ENCODE results near the gene CA5A.
"Not testable (repeated sequence)": the region's sequence is repeated elsewhere in the genome, so short reads cannot be mapped to it uniquely, and the experiment has no call there.

Gene CA5A

DNA sequence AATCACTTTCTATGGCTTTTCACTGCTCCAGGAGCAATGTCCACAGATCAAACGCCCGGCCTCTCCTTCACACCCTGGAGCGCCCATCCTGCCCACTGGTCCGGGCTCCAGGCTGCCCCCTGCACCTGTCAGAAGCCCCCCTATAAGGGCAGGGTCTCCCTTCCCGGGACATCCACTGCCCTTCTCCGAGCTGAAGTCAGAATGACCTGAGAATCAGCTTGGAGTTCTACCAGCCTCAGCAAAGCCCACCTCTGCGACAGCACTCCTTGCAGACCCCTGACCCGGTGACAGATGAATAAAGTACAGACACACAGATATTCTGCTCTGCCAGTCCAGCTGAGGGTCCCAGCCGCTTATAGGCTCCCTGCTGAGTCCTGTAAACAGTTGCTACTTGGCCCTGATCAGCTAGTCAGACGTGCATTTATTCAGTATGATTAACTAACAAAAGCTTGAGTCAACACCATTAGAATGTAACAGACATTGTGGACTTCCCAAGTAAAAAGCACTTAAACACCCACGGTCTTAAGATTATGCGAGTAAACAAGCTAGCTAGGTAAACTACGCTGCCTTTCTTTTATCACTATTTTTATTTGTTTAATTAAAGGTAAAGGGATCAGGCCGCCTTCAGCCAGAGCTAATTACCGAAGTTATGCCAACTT is 71.9 kb downstream of the CA5A start:
- FAIRE-seq = no peak

DNA sequence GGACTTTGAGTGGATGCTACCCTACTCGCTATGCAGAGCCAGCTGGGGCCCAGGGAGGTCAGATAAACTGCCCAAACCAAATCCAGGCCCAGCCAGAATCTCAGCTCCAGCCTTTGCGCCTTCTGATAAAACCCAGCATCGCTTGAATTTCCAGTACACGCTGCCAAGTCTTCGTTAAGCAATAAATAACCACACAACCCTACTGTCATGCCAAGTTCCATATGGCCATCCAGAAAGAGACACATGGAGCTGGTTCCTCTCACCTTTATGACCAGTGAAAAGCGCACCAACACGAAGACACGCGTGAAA is 73.0 kb downstream of the CA5A start:
- FAIRE-seq = not testable (repeated sequence)

DNA sequence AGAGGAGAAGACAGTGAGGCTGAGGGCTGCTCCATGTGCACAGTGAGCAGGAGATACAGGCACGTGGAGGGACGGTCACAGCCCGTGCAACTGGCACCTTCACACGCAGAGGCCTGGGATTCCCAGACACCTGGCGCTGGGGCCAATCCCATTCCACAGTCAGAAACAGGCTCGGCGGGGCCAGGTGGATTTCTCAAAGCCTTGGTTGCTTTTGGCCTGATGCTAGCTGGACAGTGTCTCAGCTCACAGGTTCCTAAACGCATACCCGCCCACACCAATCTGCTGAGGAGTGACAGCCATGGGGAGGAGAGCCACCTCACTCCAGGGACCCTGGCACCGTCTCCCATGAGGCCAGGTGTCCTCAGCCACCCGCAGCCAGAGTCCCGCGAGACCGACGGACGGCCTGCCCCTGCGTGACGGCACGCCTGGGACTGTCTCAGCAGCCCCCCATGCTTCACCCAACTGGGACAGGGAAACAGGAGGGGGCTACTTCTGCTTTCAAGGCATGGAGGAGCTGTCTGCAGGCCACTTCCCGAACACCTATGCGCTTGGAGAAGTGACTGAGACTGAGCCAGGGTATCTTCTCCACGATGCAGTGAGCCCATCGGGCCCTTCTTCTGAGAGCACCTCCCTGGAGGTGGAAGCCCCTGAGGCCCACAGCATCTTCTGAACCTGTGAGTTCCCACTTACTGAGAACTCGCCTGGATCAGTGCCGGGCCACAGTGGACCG is 73.6 kb downstream of the CA5A start:
- not testable (repeated sequence) for FAIRE-seq

DNA sequence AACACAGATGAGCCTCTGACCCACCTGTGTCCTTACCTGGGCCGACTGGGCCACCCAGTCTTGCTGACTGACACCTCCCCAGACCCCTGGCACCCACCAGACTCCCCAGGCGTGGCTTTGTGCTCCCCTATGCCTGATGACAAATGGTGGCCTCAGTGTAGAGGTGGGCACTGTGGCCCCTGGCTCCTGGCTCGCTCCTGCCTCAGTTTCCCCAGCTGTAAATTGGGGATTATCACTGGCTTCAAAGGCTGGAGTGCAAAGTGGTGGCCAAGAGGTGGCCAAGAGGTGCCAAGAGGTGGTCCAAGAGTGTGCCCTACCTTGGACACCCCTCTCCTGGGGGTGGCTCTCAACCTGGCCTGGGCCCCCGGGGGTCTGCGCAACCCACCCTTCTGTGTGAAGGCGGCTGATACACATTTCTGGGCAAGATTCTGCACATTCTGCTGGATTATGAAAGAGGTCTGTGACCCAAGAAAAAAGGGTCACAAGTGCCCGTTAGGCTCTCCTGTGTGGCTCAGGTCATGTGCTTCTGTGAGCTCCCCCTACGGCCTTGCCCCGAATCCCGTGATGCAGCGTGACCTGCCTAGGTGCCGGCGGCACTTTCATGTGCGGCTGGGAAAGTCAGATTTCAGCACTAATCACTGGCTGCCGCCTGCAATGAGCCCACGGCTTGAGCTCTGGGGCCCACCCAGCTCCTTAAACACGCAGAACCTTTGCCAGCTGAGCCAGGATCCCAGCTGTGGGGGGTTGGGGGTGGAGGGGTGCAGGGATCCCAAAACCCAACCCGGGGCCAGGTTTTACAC is 74.8 kb downstream of the CA5A start:
- not testable (repeated sequence) for FAIRE-seq

DNA sequence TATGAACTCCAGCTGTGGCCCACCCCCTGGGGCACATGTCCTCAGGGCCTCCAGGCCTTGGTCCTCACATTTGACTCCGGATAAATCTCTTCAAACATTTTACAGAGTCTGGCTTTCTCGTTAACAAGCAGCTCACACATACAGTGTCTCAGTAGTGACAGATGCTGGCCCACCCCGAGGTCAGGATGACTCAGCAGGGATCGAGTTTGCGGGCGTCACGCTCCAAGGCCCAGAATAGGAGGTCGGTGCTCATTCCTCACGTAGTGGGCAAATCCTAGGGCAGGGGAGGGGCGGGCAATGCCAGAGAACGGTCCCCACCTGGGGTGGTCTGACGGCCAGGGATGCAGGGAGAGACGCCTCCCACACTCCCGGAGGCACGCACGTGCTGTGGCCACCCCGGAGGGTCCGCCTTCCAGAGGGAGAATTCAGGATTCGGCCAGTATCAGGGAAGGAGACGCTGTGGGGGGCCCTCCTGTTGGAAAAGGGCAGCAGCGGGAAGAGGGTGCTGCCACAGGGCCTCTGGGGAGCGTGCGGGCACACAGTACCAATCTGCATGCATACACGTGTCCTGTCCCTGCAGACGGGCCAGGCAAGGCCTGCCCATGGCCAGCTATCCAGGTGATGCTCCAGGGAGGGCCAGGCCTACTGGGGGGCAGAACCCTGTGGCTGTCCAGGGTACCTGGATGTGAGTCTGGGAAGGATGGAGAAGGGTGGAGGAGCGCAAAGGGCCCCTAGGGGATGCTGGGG is 75.6 kb downstream of the CA5A start:
- no peak for FAIRE-seq

DNA sequence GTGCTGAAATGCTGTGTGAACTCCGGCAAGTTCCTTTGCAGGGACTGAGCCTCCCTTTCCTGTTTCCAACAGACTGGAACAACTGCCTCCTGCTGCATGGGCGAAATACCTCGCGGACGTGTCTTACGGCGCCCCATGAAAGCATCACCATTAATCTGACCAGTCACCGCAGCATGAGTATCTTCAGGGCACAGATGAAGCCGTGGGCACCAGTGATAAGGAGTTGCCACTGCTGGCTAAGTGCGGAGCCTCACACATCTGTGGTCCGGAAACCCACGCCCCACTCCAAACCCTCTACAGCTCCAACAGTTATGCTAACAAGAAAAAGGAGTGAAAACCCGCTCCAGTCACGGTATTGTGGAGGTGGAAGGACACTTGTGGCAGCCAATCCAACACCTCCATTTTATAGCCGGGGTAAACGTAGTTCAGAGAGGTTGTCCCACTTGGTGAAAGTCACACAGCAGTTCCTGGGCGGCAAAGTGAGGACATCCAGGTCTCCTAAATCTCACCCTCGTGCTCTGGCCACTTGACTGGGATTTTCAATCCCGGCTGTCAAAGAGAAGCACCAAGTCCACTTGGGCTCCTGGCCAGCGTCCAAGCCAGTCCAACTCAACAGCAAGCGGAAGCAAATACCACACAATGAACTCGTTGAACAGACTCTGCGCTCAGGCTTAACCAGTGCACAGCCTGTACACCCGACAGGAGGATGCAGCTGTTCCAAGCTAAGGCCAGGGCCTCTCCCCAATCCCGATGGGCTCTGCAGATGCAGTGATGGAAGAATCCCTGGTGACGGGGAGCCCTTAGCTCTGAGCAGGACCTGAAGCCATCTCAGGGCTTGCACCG is 78.0 kb downstream of the CA5A start:
- not testable (repeated sequence) for FAIRE-seq

DNA sequence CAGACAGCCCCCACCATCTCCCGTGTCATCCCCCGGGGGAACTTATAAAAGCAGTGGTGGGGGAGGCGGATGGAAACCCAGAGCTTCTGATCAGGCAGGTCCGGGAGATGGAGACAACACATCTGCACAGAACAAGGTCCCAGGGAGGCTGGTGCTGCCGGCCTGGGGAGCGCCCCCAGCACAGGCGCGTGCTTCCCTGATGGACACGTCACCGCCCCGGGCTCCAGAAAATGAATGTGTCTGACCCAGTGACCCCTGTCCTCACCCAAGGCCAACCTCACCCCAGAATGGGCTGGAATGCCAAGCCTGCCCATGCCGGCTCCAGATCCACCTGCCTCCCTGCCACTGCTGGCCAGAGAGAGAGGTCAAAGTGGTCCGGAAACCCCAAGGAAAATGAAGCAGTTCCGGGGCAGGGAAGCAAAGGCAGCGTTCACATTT is 79.5 kb downstream of the CA5A start:
- no peak for FAIRE-seq

DNA sequence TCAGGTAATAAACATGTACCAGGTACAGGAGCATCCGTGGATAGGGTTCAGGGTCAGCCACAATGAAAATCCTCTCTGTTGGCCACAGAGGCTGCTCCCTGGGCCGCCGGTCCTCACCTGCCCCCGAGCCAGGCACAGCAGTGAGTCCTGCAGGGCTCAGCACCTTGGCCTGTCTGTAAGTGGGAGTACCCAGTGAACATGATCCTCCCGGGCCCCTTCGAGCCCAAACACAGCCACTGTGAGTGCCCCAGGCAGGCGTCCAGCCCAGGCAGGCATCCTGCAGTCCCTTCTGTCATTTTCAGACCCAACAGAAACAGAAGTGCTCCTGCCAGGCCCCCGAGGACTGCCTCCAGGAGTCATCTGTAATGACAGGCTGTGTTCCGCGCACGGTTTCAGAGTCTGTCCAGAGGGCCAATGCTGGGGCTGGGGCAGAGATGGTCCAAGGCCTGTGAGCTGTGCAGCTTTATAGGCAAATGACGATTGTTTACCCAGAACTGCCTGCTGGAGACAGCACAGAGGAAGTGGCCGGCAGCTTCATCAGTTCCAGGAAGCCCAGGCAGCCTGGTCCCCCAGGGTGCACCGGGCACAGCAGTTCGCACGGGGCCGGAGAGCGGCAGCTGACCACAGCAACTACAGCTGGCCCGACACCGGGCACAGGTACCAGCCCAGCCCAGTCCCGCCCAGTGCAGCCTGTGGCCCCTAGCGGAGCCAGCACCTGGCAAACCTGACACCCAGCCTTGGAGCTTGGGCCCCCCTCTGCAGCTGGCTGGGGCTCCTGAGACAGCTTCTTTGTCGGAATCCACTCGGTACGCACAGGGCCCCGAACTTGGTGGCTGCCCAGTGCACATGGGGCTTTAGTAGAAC is 80.2 kb downstream of the CA5A start:
- no peak for FAIRE-seq

DNA sequence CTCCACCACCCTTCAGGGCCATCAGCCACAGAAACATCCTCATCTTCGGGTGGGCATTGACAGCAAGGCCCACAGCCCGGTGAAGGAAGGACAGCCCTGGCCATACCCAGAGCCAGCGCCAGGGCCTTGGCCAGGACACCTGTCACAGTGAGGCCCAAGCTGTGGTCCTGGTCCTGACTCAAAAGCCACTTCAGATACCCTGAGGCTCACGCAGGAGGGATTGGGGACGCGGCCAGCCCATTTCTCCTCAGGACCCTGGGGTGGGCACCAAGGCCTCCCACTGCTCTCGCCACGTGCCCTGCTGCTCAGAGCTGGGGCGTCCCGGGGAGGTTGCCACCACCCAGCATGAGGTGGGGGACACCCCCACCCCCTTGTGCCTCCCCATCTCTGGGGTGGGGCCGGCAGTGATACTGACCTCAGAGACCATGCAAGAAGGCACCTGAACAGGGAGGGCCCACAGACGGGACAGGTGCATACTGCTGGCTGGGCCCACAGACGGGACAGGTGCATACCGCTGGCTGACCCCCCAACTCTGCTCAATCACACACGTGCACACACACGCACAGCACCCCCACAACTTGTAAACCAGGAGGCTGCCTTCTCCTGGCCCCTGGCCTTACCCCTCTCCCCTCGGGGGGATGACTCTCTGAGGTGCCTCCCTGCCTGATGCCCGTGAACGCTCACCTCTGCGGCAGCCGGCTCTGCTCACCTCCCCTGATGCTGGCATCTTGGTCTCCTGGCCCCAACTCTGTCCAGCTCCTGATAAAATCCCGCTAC is 81.2 kb downstream of the CA5A start:
- no peak for FAIRE-seq

DNA sequence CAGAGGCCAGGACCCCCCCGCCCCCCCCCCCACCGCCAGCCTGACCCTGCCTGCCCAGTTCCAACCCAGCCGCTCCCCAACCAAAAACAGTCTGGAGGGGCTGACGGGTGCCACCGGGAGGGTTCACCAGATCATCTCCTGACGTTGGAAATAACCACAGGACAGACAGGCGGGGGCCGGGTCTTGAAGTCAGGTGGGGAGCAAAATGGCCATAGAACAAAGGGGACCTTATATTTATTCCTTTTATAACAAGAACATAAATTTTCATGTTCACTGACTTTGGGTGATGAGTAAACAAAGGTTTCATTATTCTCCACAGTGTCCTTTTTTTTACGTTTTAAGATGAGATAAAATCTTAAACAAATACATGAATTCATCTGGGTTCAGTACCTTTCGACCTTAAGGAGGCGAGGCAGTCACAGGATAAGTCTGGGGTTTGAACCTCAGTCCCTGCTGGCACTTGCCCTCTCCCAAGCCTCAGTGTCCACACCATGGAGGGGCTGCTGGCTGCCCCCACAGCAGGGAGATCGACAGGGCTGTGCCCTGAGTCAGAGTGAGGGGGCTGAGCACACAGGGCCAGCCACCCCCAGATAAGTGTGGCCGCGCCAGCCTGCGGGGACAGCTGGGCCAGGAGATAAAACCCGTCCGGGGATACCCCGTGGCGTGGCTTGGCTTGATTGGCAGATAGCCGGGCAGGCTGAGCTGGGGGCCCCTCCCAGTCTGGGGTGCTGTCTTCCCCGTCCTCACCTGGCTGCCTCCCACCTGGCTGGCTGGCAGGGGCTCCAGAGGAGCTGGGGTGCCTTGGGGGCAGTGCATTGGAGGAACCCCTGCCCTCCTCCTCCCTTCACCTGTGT is 82.0 kb downstream of the CA5A start:
- no peak for FAIRE-seq

DNA sequence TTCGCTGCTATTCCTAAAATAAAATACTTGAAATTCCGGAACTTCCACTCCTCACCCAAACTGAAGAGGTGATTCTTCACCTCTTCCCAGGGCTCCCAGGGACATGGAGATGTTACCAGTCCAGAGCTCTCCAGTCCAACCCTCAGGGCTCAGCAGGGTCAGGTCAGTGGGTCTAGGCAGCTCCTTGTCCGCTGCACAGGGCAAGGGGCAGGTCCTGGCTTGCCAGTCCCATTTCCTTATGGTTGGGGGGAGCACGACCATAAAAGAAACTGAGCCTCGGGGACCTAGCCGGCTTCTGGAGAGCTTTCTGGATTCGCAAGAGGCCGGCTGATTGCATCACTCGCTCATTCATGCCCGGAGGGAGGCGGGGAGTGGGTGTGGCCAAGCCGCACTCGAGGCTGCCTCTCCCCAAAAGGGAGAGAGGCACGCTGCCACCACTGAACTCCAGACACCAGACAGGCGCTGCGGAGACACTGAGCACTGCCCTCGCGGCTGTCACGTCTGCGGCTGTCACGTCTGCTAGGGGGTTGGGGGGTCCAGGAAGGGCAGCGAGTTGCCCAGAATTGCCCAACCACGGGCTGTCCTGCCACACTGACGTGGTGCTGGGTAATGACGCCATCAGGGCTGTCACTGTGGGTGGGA is 82.8 kb downstream of the CA5A start:
- FAIRE-seq = no peak

DNA sequence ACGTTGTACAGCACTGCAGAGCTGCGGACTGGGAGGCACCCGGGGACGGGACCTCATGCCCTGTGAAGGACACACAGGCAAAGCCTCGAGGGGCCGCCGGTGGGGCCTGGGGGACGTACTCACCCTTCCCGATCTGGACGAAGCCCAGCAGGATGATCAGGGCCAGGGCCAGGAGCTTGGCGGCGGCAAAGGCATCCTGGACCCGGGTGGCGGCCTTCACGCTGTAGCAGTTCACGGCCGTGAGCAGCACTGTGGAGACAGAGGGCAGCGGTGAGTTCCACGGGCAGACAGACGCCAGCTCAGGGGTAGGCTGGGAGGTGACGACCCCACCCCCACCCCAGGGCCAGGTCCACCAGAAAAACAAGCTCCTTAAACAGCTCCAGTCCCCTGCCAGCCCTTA is 84.7 kb downstream of the CA5A start:
- no peak for FAIRE-seq

DNA sequence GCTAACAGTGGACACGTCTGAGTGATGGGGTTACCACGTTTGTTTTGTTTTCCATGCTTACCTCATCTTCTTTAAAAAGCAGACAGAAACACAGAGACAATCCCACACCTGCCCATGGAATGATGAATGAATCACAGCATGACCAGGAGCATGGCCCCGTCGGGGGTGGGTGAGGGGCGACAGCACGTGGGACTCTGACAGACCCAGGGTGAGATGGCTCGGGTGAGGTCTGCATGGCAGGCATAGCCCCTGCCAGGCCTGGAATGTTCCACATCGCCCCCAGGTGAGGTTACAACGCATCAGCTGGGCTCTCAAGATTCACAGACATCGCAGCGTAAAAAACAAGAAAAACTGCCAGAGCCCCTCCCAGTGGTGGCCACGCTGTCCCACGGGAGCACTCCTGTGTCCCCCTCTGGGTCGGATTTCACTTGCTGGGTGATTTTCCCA is 85.2 kb downstream of the CA5A start:
- no peak for FAIRE-seq

DNA sequence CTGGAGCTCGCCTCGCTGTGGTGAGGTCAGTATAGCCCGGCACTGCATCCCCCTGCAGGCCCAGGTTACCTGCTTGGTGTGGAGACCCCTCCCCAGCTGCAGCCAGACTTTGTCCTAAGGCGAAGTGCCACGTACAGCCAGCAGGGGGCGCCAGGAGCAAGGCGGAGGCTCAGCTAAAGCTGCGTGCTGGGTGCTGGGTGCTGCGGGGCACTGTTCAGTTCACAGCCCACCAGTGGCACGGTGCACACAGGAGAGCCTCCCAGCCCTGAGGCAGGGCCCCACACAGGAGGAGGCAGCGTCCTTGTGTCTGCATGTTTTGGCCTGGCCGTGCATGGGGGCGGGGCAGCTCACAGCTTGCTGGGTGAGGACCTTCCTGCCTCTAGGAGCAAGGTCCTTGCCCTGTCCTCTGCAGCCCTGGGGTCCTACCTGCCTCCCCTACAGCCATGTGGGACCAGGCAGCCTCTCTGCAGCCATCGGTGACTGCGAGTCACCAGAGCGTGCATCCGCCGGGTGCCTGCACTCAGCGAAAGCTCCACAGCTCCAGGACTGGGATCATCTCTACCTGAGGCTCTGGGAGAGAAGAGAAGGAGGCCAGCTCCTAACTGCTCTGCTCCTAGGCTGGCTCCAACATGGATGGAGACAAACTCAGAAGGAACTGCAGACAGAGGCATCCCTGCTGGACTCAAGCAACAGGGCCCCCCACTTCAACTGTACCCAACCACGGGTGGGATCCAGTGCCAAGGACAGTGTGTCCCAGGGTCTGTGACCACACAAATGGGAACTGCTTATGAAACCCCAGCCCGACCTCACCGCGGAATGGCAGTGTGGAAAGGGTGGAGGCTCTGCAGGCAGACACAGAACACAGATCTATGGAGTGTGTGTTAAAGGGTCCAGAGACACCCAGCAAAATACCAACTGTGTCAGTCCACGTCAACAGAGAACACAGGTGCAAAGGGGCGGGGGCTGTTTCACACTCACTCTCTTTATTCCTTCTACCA is 86.0 kb downstream of the CA5A start:
- FAIRE-seq = no peak

DNA sequence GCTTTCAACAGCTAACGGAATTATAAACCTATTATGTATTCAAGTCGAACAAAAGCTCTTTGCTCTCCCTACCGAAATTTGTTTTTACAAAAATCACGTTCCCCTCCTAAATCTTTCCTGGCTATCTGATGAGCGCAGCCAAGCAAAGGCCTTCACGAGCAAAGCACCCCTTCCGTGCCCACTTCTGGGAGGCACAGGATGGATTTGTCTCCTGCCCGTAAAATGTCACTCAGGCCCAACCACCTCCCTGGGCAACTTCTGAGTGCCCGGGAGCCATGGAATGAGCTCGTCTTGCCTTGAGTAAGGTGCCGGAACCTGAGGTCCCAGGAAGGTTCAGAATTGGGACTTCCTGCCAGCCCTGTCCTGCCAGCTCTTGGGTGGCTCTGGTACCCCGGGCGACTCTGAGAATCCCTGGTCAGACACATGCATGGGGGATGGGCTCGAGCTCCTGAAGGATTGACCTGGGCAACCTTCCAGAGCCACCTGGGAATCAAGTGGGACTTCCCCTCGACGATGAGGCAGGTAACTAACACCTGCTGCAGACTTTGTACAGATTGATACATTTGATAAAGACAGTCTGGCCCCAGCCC is 86.8 kb downstream of the CA5A start:
- FAIRE-seq = no peak

DNA sequence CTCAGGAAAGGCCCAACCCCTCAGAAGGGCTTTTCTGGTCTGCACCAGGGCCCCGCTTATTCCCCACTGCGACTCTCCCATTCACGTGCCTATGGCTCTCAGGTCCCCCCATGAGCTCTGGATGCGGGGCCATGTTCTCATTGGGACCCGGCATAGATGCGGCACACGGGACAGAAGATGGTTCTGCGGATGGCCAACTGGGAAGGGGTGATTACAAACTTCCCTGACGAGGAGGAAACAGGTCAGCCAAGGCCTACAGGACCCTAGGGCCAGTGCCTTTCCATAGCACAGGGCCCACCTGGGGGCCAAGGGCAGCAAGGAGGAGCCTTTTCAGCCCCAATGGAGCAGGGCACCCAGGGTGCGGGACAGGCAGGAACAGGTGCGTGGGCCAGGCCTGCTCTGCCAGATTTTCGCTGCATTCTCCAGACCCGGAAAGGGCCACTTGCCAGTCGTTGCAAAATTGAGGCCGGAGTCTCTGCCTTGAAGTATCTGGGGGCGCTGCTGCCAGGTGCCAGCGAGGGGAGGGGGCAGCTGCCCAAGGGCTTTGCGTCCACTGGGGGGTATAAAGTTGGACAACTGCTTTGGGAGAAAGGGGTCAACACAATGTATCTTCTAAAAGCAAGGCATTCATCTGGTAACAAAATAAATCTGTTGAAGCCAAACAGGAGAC is 87.5 kb downstream of the CA5A start:
- FAIRE-seq = no peak

Data from endometrium (tissue), 2 donors.